Retinal pigment epithelial cell (primary cell): ENCODE results near the gene BZW1.

Experiments
- DNase-seq: peaks from one replicate; pipeline ENCODE4 v3.0.0-alpha.2; 2010; ENCODE audit warnings: low read depth
- H3K4me3 ChIP-seq: 2 replicates; pipeline ENCODE4 v1.5.1; 2011; ENCODE audit warnings: mild to moderate bottlenecking, low read length, control low read depth, moderate library complexity
- CTCF ChIP-seq: conservative IDR thresholded peaks from 2 replicates; pipeline ENCODE4 v1.5.1; 2011; ENCODE audit warnings: low read depth, low read length, control low read depth, inconsistent platforms

The BZW1 gene

DNA sequence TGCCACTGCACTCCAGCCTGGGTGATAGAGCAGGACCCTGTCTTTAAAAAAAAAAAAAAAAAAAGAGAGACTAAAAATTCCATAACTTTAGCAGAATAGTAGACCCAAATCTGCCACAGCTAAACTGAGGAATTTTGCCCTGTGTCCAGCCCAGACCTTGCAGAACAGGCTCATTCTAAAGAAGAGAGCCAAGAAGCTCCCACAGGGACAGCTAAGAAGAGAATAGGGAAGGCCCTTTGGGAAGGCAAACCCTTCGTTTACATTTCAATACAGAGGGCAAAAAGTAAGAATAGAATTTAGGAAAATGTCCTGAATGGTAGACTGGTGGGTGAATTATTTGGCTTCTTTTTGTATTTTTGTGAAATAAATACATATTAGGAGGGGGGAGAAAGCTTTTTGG, 21.5 kb upstream of the BZW1 start:
- TF ChIP-seq CTCF, result no peak
- no peak for DNase-seq
- H3K4me3 ChIP-seq, result no peak overlapping the region

DNA sequence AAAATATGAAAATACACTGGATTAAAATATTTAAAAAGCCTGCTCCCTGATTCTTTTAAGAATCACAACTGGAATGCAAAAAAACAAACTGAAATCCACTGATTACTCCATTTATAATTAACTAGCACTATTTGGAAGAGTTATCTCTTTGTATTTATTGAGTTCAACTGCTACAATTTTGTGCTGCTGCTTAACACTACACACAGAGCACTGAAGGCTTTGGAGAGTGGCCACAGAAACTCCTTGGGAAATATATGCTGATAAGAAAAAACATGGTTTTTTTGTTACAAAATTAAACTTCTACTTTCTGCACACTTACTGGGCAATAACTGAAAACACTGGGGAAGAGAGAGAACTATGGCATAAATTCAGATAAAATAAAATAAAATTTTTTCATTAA, 19.8 kb upstream of the BZW1 start:
- no peak overlapping the region for H3K4me3 ChIP-seq
- TF ChIP-seq CTCF, result no peak
- no peak for DNase-seq

- no peak for TF ChIP-seq CTCF
- no peak overlapping the region for H3K4me3 ChIP-seq
- DNase-seq, result no peak
Observed at GRCh38 chr2:200794143-200794542, 17.6 kb upstream of the BZW1 start.

- TF ChIP-seq CTCF, result peak; percentile 8
- H3K4me3 ChIP-seq, result no peak overlapping the region
- no peak for DNase-seq
Observed at GRCh38 chr2:200795028-200795440, 16.7 kb upstream of the BZW1 start.

DNA sequence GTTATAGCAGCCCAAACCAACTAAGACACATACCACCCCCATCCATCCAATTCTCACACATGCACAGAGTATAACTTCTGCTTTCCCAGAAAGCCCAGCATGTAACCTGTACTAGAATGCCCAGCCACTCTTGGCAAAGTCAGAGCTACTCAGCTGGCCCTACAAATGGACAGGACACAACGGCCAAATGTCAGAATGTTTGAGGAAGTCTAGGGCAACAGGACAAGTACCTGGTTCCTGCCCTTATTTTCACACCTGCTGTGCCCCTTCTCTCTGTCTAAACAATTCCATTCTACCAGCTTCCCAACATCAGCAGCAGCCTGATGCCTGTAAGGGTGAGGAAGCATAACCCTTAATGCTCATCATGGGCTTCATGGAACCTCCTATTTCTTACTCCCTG, 15.1 kb upstream of the BZW1 start:
- no peak overlapping the region for H3K4me3 ChIP-seq
- DNase-seq, result no peak
- TF ChIP-seq CTCF, result no peak

DNA sequence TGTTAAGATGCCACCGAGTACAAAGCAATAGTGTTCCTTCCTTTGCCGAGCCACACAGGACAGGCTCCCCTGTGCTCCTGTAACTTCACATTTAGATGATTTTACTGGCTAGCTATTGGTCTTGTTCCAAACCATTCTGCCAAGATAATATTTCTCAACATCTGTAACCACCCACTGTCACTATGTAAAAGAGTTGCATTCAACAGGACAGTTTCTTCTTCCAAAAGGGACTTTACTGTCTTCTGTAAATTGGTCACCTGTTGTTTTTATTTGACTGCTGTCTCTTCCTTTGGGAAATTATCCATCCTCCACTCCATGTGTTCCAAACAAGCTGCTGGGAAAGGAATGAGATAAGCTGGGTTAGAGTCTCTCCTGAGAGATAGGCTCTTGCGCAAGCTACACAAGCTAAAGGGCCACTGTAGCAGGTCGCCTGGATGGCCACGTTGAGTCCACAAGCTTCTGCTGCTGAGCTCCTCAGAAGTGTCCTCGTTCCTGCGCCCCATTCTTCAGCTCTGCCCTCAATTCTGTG, 14.4 kb upstream of the BZW1 start:
- no peak for DNase-seq
- H3K4me3 ChIP-seq, result no peak overlapping the region

More for the DNA sequence above, 14.4 kb upstream of the BZW1 start:
- no peak for TF ChIP-seq CTCF
